Breast epithelium (tissue), 3 donors: ENCODE data around the gene MSRB1.
A peak's percentile ranks its signal among the peaks of the same experiment; 100 is the strongest.

ENCODE experiments used
- CTCF ChIP-seq, 3 donors: fragments of 450-650 bp; IDR thresholded peaks; one replicate each; pipeline ENCODE4 v1.5.1; 2016 to 2017; ENCODE audit warnings: antibody characterized with exemption in 3 of 3, mild to moderate bottlenecking in 3 of 3, moderate library complexity in 3 of 3
- POLR2A ChIP-seq: fragments of 450-650 bp; IDR thresholded peaks from one replicate; pipeline ENCODE4 v1.6.1; 2016; ENCODE audit warnings: antibody characterized with exemption, mild to moderate bottlenecking, moderate library complexity

- TF ChIP-seq CTCF (IDR thresholded peaks at IDR 0.05) (no peak), POLR2A (peak; percentile 64)
Observed at GRCh38 chr16:1942810-1943726, at the start of gene MSRB1.
